OCI-M2 (cell line): ENCODE data around the gene CHCHD3.
"Not testable (repeated sequence)": the region's sequence is repeated elsewhere in the genome, so short reads cannot be mapped to it uniquely, and the experiment has no call there.

Experiments
- DNase-seq: peaks from one replicate; lab custom pipeline; 2025; ENCODE audit not compliant: unreplicated experiment; lab: John Stamatoyannopoulos, UW

CHCHD3 gene

GRCh38 chr7:132964876-132965275 lies 117.0 kb downstream of the CHCHD3 start:
- DNase-seq, result no peak

GRCh38 chr7:132959891-132960290 lies 122.0 kb downstream of the CHCHD3 start:
- DNase-seq, result no peak

- no peak for DNase-seq
Observed at GRCh38 chr7:132956556-132956955, 125.3 kb downstream of the CHCHD3 start.

GRCh38 chr7:132953468-132953867 lies 128.4 kb downstream of the CHCHD3 start:
- no peak for DNase-seq

- DNase-seq, result no peak
Observed at GRCh38 chr7:132950725-132951124, 131.2 kb downstream of the CHCHD3 start.

- DNase-seq, result no peak
Observed at GRCh38 chr7:132947011-132947410, 134.9 kb downstream of the CHCHD3 start.

- no peak for DNase-seq
Observed at GRCh38 chr7:132944774-132945173, 137.1 kb downstream of the CHCHD3 start.

GRCh38 chr7:132943645-132944044 lies 138.2 kb downstream of the CHCHD3 start:
- no peak for DNase-seq

GRCh38 chr7:132942701-132943100 lies 139.2 kb downstream of the CHCHD3 start:
- DNase-seq, result no peak

- no peak for DNase-seq
Observed at GRCh38 chr7:132941905-132942304, 140.0 kb downstream of the CHCHD3 start.

GRCh38 chr7:132941428-132941827 lies 140.5 kb downstream of the CHCHD3 start:
- no peak for DNase-seq

- no peak for DNase-seq
Observed at GRCh38 chr7:132940084-132940483, 141.8 kb downstream of the CHCHD3 start.

GRCh38 chr7:132939495-132939894 lies 142.4 kb downstream of the CHCHD3 start:
- DNase-seq, result no peak

- DNase-seq, result no peak
Observed at GRCh38 chr7:132937286-132937685, 144.6 kb downstream of the CHCHD3 start.

- no peak for DNase-seq
Observed at GRCh38 chr7:132935608-132936007, 146.3 kb downstream of the CHCHD3 start.

GRCh38 chr7:132934017-132934416 lies 147.9 kb downstream of the CHCHD3 start:
- no peak for DNase-seq

- no peak for DNase-seq
Observed at GRCh38 chr7:132933072-132933458, 148.8 kb downstream of the CHCHD3 start.

GRCh38 chr7:132932296-132933071 lies 149.4 kb downstream of the CHCHD3 start:
- no peak for DNase-seq

GRCh38 chr7:132930881-132931280 lies 151.0 kb downstream of the CHCHD3 start:
- DNase-seq, result no peak

GRCh38 chr7:132929944-132930343 lies 151.9 kb downstream of the CHCHD3 start:
- not testable (repeated sequence) for DNase-seq

GRCh38 chr7:132919771-132920170 lies 162.1 kb downstream of the CHCHD3 start:
- no peak for DNase-seq

- DNase-seq, result no peak
Observed at GRCh38 chr7:132915647-132916046, 166.2 kb downstream of the CHCHD3 start.

- DNase-seq, result no peak
Observed at GRCh38 chr7:132910657-132911056, 171.2 kb downstream of the CHCHD3 start.
